ENCODE data around the gene VDAC1.

Gene VDAC1

DNA sequence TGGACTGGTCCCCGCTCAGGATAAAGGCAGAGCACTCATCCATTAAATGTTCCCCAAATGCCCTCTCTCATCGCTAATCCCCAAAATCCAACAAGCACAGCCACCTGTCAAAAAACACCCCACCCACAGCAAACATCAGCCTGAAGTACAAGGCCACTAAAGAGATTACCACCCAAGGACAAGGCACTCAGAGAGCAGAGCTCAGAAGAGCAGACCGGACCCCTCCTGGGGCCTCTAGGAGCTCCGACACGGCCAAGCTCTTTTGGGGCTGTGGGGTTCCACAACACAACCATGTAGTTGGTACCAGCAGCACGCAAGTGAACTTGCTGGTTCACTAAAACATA is 9.8 kb downstream of the VDAC1 start:
- Histone ChIP-seq H3K4me2 (peak overlapping the region; percentile 77 to 100 (median 97)), H3K27me3 (no peaks in the 10 kb centered on the region), H3K9ac (peak overlapping the region; percentile 18 to 80 (median 69); a peak in 20 of 22 replicates), H3K27ac (peak overlapping the region in 9 of 11 experiments; percentile 20 to 76 (median 59); a peak in 17 of 22 replicates), H4K20me1 (peaks cover 86 to 100% (median 100%) of the 10 kb centered on the region in 11 experiments), H3K4me1 (peaks cover 94 to 100% (median 100%) of the 10 kb centered on the region in 10 experiments), H3K36me3 (peaks cover 12 to 39% (median 29%) of the 10 kb centered on the region in 11 experiments), H3K9me3 (replicated peaks in 1 of 11) (no peaks in the 10 kb centered on the region), H3K4me3 (peak overlapping the region; percentile 4 to 64 (median 48); a peak in 17 of 20 replicates)
- no peak for TF ChIP-seq Cebpa-rat (IDR thresholded peaks at IDR 0.05)

DNA sequence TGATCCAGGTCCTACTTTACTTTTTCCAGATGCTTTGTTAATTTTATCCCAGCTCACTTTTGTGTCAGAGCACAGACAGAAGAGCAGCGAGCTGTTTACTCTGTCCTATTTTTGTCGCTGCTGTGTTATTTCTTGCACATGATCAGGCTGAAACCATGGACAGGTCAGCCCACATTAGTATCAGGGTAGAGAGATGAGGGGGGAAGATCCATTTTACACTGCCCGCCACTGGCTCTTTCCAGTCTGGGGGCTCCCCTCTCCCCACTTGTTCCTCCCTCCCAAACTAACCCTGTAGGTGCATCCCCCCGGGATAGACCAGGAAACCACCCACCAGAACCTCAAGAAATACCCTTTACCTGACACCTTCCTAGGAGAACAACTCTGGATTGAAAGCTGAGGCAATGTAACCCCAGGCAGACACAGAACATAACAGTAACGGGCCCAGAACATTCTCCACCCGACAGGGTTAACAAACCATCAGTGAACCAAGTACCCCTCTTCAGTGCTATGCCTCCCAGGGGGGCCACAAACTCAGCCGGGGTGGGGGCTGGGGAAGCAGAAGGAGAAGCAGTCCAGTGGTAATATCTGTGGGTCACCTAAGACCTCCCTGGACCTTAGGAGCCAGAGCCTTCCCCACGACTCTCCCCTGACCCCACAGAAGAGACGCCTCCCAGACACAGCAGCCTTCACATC is 10.3 kb downstream of the VDAC1 start:
- peaks cover 17 to 41% (median 34%) of the 10 kb centered on the region in 11 experiments for H3K36me3 ChIP-seq
- TF ChIP-seq Cebpa-rat (IDR thresholded peaks at IDR 0.05) = no peak
- H3K9me3 ChIP-seq (replicated peaks in 1 of 11) = no peaks in the 10 kb centered on the region
- no peaks in the 10 kb centered on the region for H3K27me3 ChIP-seq
- peak overlapping the region; percentile 77 to 100 (median 97) for H3K4me2 ChIP-seq
- H4K20me1 ChIP-seq = peaks cover 81 to 100% (median 100%) of the 10 kb centered on the region in 11 experiments
- H3K4me3 ChIP-seq = peak overlapping the region in 9 of 10 experiments; percentile 4 to 64 (median 50); a peak in 16 of 20 replicates
- H3K27ac ChIP-seq = peak overlapping the region in 9 of 11 experiments; percentile 20 to 76 (median 59); a peak in 17 of 22 replicates
- peak overlapping the region; percentile 18 to 80 (median 69); a peak in 20 of 22 replicates for H3K9ac ChIP-seq
- H3K4me1 ChIP-seq = peaks cover 94 to 100% (median 99%) of the 10 kb centered on the region in 10 experiments

DNA sequence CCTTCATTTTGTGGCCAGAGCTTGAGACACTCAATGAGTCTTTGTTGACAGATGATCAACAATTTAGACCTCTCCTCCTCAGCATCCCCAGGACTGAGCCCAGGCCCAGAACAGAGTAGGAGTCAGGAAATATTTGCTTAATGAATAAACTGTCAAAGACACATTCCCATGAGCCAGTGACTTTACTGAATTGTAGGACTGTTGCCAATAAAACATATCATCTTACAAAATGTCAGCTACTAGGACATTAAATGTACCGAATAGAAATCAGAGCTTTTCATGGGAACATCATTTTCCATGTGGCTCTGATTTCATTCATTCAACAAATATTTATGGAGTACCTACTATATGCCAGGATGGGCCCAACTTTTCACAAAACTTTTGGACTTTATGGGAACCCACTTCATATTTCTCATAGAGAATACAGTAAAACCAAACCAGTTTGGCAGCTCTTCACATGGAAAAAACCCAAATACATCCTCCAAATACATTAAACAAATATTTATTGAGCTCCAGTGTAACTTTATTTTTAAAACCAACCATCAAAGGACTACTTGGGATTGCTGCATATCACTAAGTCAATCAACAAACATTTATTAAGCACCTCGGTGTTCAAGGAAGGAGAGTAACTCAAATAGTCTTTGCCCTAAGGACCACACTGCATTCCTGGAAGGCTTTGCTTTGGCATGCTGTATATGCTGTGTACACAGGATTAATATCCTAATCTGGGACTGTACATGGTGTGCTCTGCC is 11.4 kb downstream of the VDAC1 start:
- Histone ChIP-seq H3K9ac (peak overlapping the region in 4 of 11 experiments; percentile 32 to 80 (median 76); a peak in 5 of 22 replicates), H3K4me3 (peak overlapping the region in 3 of 10 experiments; percentile 53 to 64 (median 63); a peak in 5 of 20 replicates), H3K4me1 (peaks cover 86 to 100% (median 99%) of the 10 kb centered on the region in 10 experiments), H3K36me3 (peaks cover 27 to 44% (median 40%) of the 10 kb centered on the region in 11 experiments), H3K27me3 (no peaks in the 10 kb centered on the region), H3K27ac (peak overlapping the region in 6 of 11 experiments; percentile 1 to 76 (median 15); a peak in 7 of 22 replicates), H3K4me2 (peak overlapping the region; percentile 77 to 100 (median 97)), H3K9me3 (replicated peaks in 1 of 11) (no peaks in the 10 kb centered on the region), H4K20me1 (peaks cover 70 to 100% (median 100%) of the 10 kb centered on the region in 11 experiments)
- TF ChIP-seq Cebpa-rat (IDR thresholded peaks at IDR 0.05) = no peak

DNA sequence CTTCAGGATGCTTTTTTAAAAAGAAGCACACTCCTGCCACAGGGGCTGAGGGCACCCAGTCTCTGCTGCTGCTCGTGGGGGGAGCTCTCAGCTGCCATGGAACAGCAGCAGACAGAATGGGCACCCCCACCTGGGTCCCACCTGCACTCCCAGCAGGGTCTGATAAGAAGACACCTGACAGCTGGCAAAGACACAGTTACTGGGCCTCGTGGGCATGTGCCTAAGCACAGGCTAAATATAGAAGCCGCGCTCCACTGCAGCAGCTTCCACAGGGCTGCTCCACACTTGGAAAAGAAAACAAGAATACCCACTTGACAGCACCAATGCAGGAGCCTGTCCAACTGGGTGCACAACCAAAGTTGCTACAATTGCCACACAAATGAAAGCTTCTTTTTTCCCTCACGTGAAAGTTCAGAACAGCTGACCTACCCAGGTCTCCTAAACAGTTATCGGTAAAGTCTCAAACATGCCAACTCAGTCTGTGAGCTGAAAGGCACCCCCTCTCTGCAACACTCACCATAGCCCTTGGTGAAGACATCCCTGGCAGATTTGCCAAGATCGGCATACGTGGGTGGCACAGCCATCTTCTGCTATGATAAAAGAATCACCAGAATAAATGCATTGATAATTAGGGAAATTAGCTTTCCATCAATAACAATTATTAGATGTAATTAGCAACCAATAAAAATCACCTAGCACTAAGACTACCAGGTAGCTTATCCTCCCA is 12.2 kb downstream of the VDAC1 start:
- peak overlapping the region in 7 of 11 experiments; percentile 2 to 77 (median 34); a peak in 7 of 22 replicates for H3K9ac ChIP-seq
- H4K20me1 ChIP-seq = peaks cover 62 to 100% (median 100%) of the 10 kb centered on the region in 11 experiments
- peak overlapping the region; percentile 56 to 100 (median 97) for H3K4me2 ChIP-seq
- no peaks in the 10 kb centered on the region for H3K9me3 ChIP-seq (replicated peaks in 1 of 11)
- H3K27me3 ChIP-seq = no peaks in the 10 kb centered on the region
- peak overlapping the region in 3 of 10 experiments; percentile 10 to 64 (median 63); a peak in 4 of 20 replicates for H3K4me3 ChIP-seq
- peaks cover 79 to 100% (median 99%) of the 10 kb centered on the region in 10 experiments for H3K4me1 ChIP-seq
- TF ChIP-seq Cebpa-rat (IDR thresholded peaks at IDR 0.05) = no peak
- peak overlapping the region in 8 of 11 experiments; percentile 7 to 76 (median 56); a peak in 14 of 22 replicates for H3K27ac ChIP-seq
- H3K36me3 ChIP-seq = peaks cover 34 to 49% (median 47%) of the 10 kb centered on the region in 11 experiments

DNA sequence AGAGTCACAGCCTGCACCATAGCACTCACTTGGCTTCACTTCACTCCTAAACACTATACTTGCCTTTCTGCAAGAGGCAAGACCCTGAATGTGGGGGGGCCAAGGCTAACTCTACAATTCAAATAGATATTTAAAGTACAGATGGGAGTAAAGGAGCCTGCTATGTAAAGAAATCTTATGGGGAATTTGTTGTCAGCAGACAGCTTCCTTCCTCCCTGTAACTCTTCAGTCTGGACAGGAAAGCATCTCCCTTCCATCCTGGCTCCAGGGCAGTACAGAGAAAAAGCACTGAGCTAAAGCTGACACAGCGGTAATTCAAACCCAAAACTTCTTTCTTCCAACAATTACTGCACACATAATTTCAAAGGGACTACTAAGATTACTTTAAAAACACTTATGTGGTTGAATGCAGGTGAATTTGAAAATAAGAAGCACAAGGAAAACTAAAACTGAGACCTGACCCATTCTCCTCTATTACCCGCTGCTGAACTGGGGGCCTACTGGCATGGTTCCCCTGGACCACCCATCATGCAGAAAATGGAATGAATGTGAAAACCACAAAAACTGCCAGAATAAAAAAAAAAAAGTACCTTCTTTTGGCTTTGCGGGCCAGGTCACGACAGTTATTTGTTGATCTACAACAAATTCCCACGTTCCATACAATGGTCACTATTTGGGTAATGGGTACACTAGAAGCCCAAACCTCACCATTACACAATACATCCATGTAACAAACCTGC is 13.4 kb downstream of the VDAC1 start:
- Histone ChIP-seq H3K4me1 (peaks cover 71 to 100% (median 99%) of the 10 kb centered on the region in 10 experiments), H3K27me3 (no peaks in the 10 kb centered on the region), H3K4me3 (peak overlapping the region in 3 of 10 experiments; percentile 9 to 63 (median 49); a peak in 5 of 20 replicates), H3K4me2 (peak overlapping the region; percentile 56 to 100 (median 97)), H4K20me1 (peaks cover 50 to 100% (median 100%) of the 10 kb centered on the region in 11 experiments), H3K9me3 (replicated peaks in 1 of 11) (no peaks in the 10 kb centered on the region), H3K36me3 (peaks cover 47 to 61% (median 59%) of the 10 kb centered on the region in 11 experiments), H3K9ac (peak overlapping the region in 9 of 11 experiments; percentile 1 to 70 (median 30); a peak in 14 of 22 replicates), H3K27ac (peak overlapping the region in 8 of 11 experiments; percentile 35 to 76 (median 57); a peak in 15 of 22 replicates)
- no peak for TF ChIP-seq Cebpa-rat (IDR thresholded peaks at IDR 0.05)

DNA sequence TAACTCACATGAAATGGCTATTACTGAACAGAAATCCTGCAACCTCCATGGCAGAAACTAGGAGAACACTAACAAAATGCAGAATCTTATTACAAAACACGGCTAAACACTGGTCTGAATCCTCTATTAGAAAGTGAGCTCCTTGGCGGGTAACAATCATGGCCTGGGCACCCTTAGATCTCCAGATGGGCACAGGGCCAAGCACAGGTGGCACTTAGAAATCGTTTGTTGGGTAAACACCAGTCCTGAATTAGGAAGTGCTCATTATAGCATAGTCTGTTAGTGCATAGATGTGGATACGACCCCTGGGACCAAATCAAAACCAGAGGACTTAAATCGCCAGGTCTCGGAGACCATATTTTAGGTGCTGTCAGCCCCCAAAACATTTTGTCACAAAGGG is 14.4 kb downstream of the VDAC1 start:
- H4K20me1 ChIP-seq = peaks cover 45 to 100% (median 100%) of the 10 kb centered on the region in 11 experiments
- H3K36me3 ChIP-seq = peaks cover 47 to 71% (median 63%) of the 10 kb centered on the region in 11 experiments
- peak overlapping the region in 4 of 10 experiments; percentile 10 to 63 (median 43); a peak in 7 of 20 replicates for H3K4me3 ChIP-seq
- no peak for TF ChIP-seq Cebpa-rat (IDR thresholded peaks at IDR 0.05)
- no peaks in the 10 kb centered on the region for H3K9me3 ChIP-seq (replicated peaks in 1 of 11)
- peak overlapping the region in 8 of 11 experiments; percentile 3 to 70 (median 44); a peak in 12 of 22 replicates for H3K9ac ChIP-seq
- peak overlapping the region; percentile 56 to 100 (median 97); a peak in 21 of 22 replicates for H3K4me2 ChIP-seq
- no peaks in the 10 kb centered on the region for H3K27me3 ChIP-seq
- H3K27ac ChIP-seq = peak overlapping the region in 8 of 11 experiments; percentile 35 to 76 (median 57); a peak in 15 of 22 replicates
- H3K4me1 ChIP-seq = peaks cover 69 to 100% (median 99%) of the 10 kb centered on the region in 10 experiments

DNA sequence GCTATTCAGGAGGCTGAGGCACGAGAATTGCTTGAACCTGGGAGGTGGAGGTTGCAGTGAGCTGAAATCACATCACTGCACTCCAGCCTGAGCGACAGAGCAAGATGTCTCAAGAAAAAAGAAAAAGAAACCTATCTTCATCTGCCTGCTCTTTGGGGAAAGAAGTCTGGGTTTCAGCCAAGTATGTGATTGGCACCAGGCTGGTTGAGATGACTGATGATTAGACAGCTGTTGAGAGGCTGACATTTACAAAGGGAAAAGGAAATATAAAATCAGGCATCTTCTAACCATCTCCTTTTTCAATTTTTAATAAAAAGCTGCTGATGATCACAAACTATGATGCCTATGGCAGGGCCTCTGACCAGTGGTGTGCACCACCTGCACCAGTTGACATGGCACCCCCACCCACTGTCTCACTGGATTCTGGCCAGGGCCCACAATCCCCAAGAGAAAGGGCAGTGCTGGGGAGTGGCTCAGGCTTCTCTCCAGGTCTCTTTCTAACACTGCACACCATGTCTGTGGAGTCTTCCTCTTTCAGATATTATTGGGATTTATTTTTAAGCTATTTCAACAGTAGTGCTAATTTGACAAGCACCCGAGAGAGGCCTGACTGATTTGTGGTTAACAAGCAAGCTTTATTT is 19.1 kb downstream of the VDAC1 start:
- no peak; a peak in 2 of 22 replicates for TF ChIP-seq Cebpa-rat (IDR thresholded peaks at IDR 0.05)
- peaks cover 20 to 98% (median 89%) of the 10 kb centered on the region in 11 experiments; a peak in 20 of 22 replicates for H4K20me1 ChIP-seq
- peak overlapping the region in 2 of 10 experiments; percentile 13 to 17; a peak in 1 of 20 replicates for H3K4me3 ChIP-seq
- peak overlapping the region in 9 of 11 experiments; percentile 14 to 76 (median 45); a peak in 16 of 22 replicates for H3K27ac ChIP-seq
- peaks cover 87 to 100% (median 95%) of the 10 kb centered on the region in 11 experiments for H3K36me3 ChIP-seq
- no peaks in the 10 kb centered on the region for H3K9me3 ChIP-seq (replicated peaks in 1 of 11)
- H3K4me2 ChIP-seq = peak overlapping the region; percentile 15 to 100 (median 76); a peak in 21 of 22 replicates
- H3K9ac ChIP-seq = peak overlapping the region in 8 of 11 experiments; percentile 10 to 45 (median 34); a peak in 11 of 22 replicates
- H3K4me1 ChIP-seq = peaks cover 22 to 100% (median 92%) of the 10 kb centered on the region in 10 experiments
- H3K27me3 ChIP-seq = no peaks in the 10 kb centered on the region
